HepG2 (cell line): ENCODE measurements around the gene FEM1B. TPM values are rescaled to one million over a fixed set of nuclear protein-coding genes. Genes with fewer than 3 reads are reported as not detected.
A peak's percentile ranks its signal among the peaks of the same experiment; 100 is the strongest.

Experiments used
- ATF3 ChIP-seq: sonication (generic); formaldehyde crosslinking; IDR thresholded peaks from 2 replicates; pipeline ENCODE4 v1.4.0; 2020; ENCODE audit warnings: missing genetic modification reagents
- DMTF1 ChIP-seq: sonication (generic); formaldehyde crosslinking; IDR thresholded peaks from 2 replicates; pipeline ENCODE4 v1.4.0; 2020; ENCODE audit warnings: mild to moderate bottlenecking, missing genetic modification reagents
- KDM6A ChIP-seq: IDR thresholded peaks from 2 replicates; pipeline ENCODE4 v1.6.1; 2016; ENCODE audit warnings: low read depth
- MIXL1 ChIP-seq: IDR thresholded peaks from 2 replicates; pipeline ENCODE4 v1.6.1; 2016
- NCOR1 ChIP-seq: fragments of 200-600 bp; sonication (generic); IDR thresholded peaks from 2 replicates; pipeline ENCODE4 v1.7.0; 2017; ENCODE audit warnings: antibody characterized with exemption, low read length, borderline replicate concordance
- SPEN ChIP-seq: sonication (generic); formaldehyde crosslinking; IDR thresholded peaks from 2 replicates; pipeline ENCODE4 v1.5.1; 2020; ENCODE audit warnings: low read depth, mild to moderate bottlenecking, missing genetic modification reagents
- TARDBP ChIP-seq: sonication (generic); formaldehyde crosslinking; IDR thresholded peaks from 2 replicates; pipeline ENCODE4 v1.8.0; 2022; ENCODE audit warnings: mild to moderate bottlenecking, missing genetic modification reagents
- TFAP4 ChIP-seq: sonication (generic); IDR thresholded peaks from 2 replicates; pipeline ENCODE4 v1.6.1; 2016; ENCODE audit warnings: low read depth, borderline replicate concordance
- THAP8 ChIP-seq: sonication (generic); formaldehyde crosslinking; IDR thresholded peaks from 2 replicates; pipeline ENCODE4 v1.5.1; 2020; ENCODE audit warnings: missing genetic modification reagents, mild to moderate bottlenecking, borderline replicate concordance
- ZNF143 ChIP-seq: sonication (generic); formaldehyde crosslinking; IDR thresholded peaks from 2 replicates; pipeline ENCODE4 v1.4.0; 2020; ENCODE audit warnings: missing genetic modification reagents
- ZNF558 ChIP-seq: sonication (generic); formaldehyde crosslinking; IDR thresholded peaks from 2 replicates; pipeline ENCODE4 v1.9.0; 2022; ENCODE audit warnings: mild to moderate bottlenecking, missing genetic modification reagents, borderline replicate concordance
- ZNF607 ChIP-seq: sonication (generic); formaldehyde crosslinking; IDR thresholded peaks from 2 replicates; pipeline ENCODE4 v1.5.1; 2020; ENCODE audit warnings: missing genetic modification reagents, mild to moderate bottlenecking, borderline replicate concordance
- ZNF704 ChIP-seq: sonication (generic); formaldehyde crosslinking; IDR thresholded peaks from 2 replicates; pipeline ENCODE4 v1.8.1; 2023; ENCODE audit warnings: mild to moderate bottlenecking, inconsistent platforms, moderate library complexity, missing genetic modification reagents, borderline replicate concordance
- ZNF761 ChIP-seq: sonication (generic); formaldehyde crosslinking; conservative IDR thresholded peaks from 2 replicates; pipeline ENCODE4 v1.4.0; 2020; ENCODE audit warnings: mild to moderate bottlenecking, missing genetic modification reagents
- ZNF776 ChIP-seq: sonication (generic); formaldehyde crosslinking; IDR thresholded peaks from 2 replicates; pipeline ENCODE4 v1.4.0; 2020; ENCODE audit warnings: mild to moderate bottlenecking, missing genetic modification reagents
- polyA plus RNA-seq, 8 experiments: library from polyadenylated mRNA; depleted of rRNA in 3 of 8; stranded (reverse) in 7 of 8; unstranded in 1 of 8; fragments of >200 nt; fragmentation: Illumina TruSeq in 4 of 8; extraction: Trizol in 4 of 8; gene quantifications; 2 replicates each; pipeline versions ENCODE4 v1.2.1 to v1.2.3, GENCODE V29; 2011 to 2016; ENCODE audit warnings: low read depth in 4 of 8, missing spikeins in 1 of 8, mixed read lengths in 1 of 8; ENCODE audit not compliant: insufficient read depth in 1 of 8
- total RNA-seq, 5 experiments: library from RNA; depleted of rRNA; stranded (reverse); fragments of >200 nt; fragmentation: Illumina TruSeq; extraction: Trizol; gene quantifications; 2 replicates each; pipeline ENCODE4 v1.2.3, GENCODE V29; 2016; ENCODE audit warnings: low read depth in 1 of 5
- TF ChIP-seq, protein P1 (sequence below): IDR thresholded peaks from 2 replicates; pipeline ENCODE4 v1.6.1; 2018; ENCODE audit warnings: missing genetic modification reagents
- TF ChIP-seq, protein P2 (sequence below): sonication (generic); formaldehyde crosslinking; conservative IDR thresholded peaks from 2 replicates; pipeline ENCODE4 v1.8.0; 2022; ENCODE audit warnings: missing genetic modification reagents
- TF ChIP-seq, protein P3 (sequence below): fragments of 450-650 bp; IDR thresholded peaks from 2 replicates; pipeline ENCODE4 v1.6.1; 2016

The FEM1B gene
- total and polyA plus RNA-seq, 2 of the 13 experiments (the other 11 are each of a cell fraction or from before 2014, with no cell fraction given) = 38.1 to 40.0 TPM

- TF ChIP-seq, protein P1, sequence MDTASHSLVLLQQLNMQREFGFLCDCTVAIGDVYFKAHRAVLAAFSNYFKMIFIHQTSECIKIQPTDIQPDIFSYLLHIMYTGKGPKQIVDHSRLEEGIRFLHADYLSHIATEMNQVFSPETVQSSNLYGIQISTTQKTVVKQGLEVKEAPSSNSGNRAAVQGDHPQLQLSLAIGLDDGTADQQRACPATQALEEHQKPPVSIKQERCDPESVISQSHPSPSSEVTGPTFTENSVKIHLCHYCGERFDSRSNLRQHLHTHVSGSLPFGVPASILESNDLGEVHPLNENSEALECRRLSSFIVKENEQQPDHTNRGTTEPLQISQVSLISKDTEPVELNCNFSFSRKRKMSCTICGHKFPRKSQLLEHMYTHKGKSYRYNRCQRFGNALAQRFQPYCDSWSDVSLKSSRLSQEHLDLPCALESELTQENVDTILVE (CRISPR knock-in tag) = no peak
- TF ChIP-seq ZNF143 (CRISPR knock-in tag) (peak; percentile 31; the same call in 1 of the 2 replicates), ZNF776 (peak; percentile 82; the same call in 1 of the 2 replicates), TARDBP (no peak; the same call in 1 of the 2 replicates), ZNF761 (CRISPR knock-in tag) (peak; percentile 97), THAP8 (CRISPR knock-in tag) (peak; percentile 66; the same call in 1 of the 2 replicates), MIXL1 (CRISPR knock-in tag) (peak; percentile 46; the same call in 1 of the 2 replicates), NCOR1 (no peak), DMTF1 (peak; percentile 55; the same call in 1 of the 2 replicates), ATF3 (peak; percentile 39; the same call in 1 of the 2 replicates), SPEN (CRISPR knock-in tag) (peak; percentile 56; the same call in 1 of the 2 replicates), KDM6A (CRISPR knock-in tag) (no peak), ZNF704 (CRISPR knock-in tag) (peak; percentile 74; the same call in 1 of the 2 replicates), ZNF558 (peak; percentile 92; the same call in 1 of the 2 replicates), TFAP4 (peak; percentile 19; the same call in 1 of the 2 replicates), ZNF607 (peak; percentile 95)
- TF ChIP-seq, protein P2, sequence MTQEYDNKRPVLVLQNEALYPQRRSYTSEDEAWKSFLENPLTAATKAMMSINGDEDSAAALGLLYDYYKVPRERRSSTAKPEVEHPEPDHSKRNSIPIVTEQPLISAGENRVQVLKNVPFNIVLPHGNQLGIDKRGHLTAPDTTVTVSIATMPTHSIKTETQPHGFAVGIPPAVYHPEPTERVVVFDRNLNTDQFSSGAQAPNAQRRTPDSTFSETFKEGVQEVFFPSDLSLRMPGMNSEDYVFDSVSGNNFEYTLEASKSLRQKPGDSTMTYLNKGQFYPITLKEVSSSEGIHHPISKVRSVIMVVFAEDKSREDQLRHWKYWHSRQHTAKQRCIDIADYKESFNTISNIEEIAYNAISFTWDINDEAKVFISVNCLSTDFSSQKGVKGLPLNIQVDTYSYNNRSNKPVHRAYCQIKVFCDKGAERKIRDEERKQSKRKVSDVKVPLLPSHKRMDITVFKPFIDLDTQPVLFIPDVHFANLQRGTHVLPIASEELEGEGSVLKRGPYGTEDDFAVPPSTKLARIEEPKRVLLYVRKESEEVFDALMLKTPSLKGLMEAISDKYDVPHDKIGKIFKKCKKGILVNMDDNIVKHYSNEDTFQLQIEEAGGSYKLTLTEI = no peak
- TF ChIP-seq, protein P3, sequence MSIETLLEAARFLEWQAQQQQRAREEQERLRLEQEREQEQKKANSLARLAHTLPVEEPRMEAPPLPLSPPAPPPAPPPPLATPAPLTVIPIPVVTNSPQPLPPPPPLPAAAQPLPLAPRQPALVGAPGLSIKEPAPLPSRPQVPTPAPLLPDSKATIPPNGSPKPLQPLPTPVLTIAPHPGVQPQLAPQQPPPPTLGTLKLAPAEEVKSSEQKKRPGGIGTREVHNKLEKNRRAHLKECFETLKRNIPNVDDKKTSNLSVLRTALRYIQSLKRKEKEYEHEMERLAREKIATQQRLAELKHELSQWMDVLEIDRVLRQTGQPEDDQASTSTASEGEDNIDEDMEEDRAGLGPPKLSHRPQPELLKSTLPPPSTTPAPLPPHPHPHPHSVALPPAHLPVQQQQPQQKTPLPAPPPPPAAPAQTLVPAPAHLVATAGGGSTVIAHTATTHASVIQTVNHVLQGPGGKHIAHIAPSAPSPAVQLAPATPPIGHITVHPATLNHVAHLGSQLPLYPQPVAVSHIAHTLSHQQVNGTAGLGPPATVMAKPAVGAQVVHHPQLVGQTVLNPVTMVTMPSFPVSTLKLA = peak; percentile 80
Observed at GRCh38 chr15:68229386-68230156, 48.0 kb upstream of the FEM1B start, which contains the start of gene CLN6 (continued).
